ENCODE results near the gene ZBTB6. TPM values are rescaled to one million over a fixed set of nuclear protein-coding genes. Genes with fewer than 3 reads are reported as not detected.

The ZBTB6 gene
- total RNA-seq (2022; extraction: Qiagen RNA extraction; ENCODE audit: low read depth) = 3.1 to 7.5 TPM (median 5.4 TPM) in 5 replicates

DNA sequence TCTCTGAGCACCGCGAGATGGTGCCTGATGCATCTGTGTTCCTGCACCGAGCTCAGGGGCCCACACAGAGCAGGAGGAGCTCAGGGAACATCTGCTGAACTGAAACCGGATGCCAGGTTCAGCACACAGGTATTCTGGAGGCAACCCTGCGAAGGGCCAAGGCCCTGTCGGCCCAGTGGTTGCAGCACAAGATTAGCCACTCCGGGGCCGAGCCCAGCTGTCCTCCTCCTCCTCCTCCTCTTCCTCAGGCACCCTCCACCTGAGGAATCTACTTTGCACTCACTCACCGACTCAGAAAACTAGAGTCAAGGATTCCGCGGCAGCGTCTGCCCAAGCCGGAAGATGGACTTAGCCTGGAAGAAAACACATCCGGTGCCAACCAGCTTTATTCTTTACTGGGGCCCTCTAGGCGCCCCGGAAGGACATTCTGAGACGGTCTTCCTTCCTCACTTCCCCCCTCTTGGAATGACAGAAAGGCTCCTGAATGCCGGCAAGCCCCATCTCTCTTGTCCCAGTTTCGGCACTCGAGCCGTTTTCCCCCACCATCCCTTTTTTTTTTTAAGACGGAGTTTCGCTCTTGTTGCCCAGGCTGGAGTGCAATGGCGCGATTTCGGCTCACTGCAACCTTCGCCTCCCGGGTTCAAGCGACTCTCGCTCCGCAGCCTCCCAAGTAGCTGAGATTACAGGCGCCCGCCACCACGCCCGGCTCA, at the start of gene ZBTB6:
Gene ZBTB6, minus strand, starts transcription at position 360 of the 710 bp plus-strand sequence. CDS start 1,251 bp downstream, outside the sequence.

DNA sequence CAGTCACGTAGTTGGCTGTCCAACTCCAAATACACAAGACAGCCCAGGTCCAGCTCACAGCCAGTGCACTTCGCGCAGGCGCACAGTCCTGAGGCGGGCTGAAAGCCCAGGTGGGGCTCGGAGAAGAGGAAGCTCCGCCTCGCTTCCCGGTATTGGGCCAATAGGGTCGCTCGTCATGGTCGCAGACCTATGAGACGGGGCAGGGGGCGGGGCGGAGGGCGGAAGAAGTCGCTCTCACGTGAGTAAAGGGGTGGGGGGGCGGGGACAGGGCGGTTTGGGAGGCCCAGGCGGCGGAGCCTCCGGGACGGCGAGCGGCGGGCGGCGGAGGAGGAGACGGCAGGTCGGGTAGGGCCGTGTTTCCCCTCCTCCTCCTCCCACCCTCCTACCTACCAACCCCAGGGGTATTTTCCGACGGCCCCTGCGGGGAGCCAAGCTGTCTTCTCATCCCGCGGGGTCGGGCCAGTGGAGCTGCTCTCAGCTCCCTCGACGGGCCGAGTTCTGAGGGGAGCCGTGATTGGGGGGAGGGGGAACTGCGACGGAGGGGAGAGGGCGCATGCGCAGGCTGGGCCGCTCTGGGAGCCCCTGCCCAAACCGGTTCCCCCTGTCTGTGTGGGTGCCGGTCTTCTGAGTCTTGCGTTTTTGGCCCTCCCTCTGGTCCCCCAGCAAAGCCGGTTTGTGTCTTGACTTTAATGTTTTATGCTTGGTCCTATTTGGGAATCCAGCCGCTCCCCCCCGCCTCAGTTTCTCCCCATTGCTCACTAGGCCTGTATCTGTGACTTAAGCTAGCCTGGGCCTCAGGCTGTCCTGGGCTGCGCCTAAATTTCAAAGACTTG, 27.8 kb upstream of the ZBTB6 start, which contains the start of gene RABGAP1:
Gene RABGAP1, plus strand, starts transcription at position 272 of the 833 bp plus-strand sequence. CDS start 16,040 bp downstream, outside the sequence.

DNA sequence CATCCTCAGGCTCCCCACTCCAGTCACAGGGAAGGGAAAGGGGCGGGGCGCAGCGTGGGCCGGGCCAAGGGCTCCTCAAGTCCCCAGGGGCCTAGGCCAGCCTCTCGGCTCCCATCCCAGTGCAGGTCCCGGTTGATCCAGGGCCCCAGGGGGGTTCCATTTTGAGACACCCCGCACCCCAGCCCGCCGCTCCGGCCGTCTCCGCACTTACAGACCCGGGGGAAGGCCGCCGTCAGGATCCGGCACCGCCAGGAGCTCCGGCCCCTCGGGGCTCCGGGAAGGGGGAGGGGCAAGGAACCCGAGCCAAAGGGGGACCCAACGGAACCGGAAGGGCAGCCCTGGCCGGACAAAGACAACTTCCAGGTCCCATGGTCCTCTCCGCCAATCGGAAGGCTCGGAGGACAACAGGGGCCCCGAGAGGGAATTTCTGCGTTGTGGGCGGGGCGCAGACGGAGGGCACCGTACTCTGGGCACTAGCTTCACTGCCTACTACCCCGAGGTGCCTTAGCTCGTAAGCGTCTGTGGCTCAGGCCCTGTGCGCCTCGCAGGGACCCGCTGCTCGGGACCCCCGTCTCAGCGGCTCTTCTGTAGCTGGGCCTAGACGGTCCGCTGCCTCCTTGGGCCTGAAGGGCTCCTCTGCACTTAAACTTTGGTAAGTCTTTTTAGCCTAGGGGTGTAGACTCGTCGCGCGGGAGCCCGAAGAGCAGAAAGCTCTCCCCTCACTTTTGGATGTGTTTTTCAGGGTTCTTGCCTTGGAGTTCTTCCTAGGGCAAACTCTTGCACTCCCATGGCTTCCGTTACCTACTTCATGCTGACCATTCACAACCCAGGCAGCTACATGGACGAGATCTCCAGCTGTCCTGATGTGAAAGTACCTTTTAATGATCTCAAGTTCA, 18.4 kb upstream of the ZBTB6 start, which contains the start of gene ZBTB26:
Gene ZBTB26, minus strand, starts transcription at position 287 of the 896 bp plus-strand sequence. CDS start 11,578 bp downstream, outside the sequence.

DNA sequence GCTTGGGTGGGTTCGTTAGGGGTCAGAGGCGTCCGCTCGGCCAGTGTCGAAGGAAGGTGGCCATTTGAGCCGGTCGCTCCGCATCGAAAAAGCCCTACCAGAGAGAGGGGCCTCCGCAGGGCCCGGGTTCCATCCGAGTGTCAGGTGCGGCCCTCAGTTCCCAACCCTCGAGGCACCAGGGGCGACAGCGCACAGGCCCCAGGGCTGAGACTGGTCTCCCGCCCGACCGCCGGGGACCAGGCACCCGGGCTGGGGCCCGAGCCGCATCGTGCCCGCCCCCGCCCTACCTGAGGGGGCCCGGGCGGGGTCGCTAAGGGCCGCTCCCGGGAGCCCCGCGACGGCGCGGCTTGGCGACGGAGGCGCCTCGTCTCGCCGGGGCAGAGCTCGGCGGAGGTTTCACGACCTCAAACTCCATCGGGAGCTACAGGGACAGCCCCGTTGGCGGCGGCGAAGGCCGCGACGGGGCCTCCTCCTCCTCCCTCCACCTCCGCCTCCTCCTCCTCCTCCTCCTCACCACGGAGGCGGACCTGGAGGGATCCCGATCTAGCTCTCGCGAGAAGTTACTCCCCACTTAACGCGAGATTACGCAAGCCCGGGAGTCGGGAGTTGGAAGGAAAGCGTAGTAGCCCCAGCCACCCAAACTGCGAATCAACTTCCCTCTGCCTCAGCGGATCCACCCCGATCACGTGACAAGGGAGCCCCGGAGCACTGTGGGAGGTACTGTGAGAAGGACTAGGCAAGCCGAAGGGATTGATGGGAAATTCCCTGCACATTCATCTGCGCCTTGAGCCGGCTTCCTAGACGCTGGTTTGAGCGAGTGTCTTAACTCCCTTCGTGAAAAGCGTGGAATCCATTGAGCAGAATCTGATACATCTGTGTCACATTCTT, 8.1 kb downstream of the ZBTB6 start, which contains the start of gene RC3H2:
Gene RC3H2, minus strand, starts transcription at position 537 of the 888 bp plus-strand sequence. CDS start 7,850 bp downstream, outside the sequence.

Other genes with a start within 250 kb of the ZBTB6 start
- not detected in 5 replicates for gene OR1L3, start 238.2 kb downstream of the ZBTB6 start, total RNA-seq (2022; extraction: Qiagen RNA extraction; ENCODE audit: low read depth)
- not detected in 5 replicates for gene OR1L4, start 189.3 kb downstream of the ZBTB6 start, total RNA-seq (2022; extraction: Qiagen RNA extraction; ENCODE audit: low read depth)
- gene OR1L6, start 171.0 kb downstream of the ZBTB6 start, total RNA-seq (2022; extraction: Qiagen RNA extraction; ENCODE audit: low read depth) = not detected in 5 replicates
- gene OR5C1, start 124.4 kb downstream of the ZBTB6 start, total RNA-seq (2022; extraction: Qiagen RNA extraction; ENCODE audit: low read depth) = not detected in 5 replicates
- gene OR1K1, start 113.2 kb downstream of the ZBTB6 start, total RNA-seq (2022; extraction: Qiagen RNA extraction; ENCODE audit: low read depth) = not detected in 5 replicates
- 14.1 to 21.2 TPM (median 17.4 TPM) in 5 replicates for gene PDCL, start 84.7 kb downstream of the ZBTB6 start, total RNA-seq (2022; extraction: Qiagen RNA extraction; ENCODE audit: low read depth)
- gene RC3H2, start 8.0 kb downstream of the ZBTB6 start, total RNA-seq (2022; extraction: Qiagen RNA extraction; ENCODE audit: low read depth) = 14.8 to 26.0 TPM (median 18.3 TPM) in 5 replicates
- gene ZBTB26, start 18.2 kb upstream of the ZBTB6 start, total RNA-seq (2022; extraction: Qiagen RNA extraction; ENCODE audit: low read depth) = 1.8 to 2.7 TPM (median 2.3 TPM) in 5 replicates
- 11.6 to 15.3 TPM (median 15.1 TPM) in 5 replicates for gene RABGAP1, start 27.7 kb upstream of the ZBTB6 start, total RNA-seq (2022; extraction: Qiagen RNA extraction; ENCODE audit: low read depth)
- gene GPR21, start 120.3 kb upstream of the ZBTB6 start, total RNA-seq (2022; extraction: Qiagen RNA extraction; ENCODE audit: low read depth) = not detected in 5 replicates